CD4-positive, alpha-beta T cell treated with Interleukin-6 for 4 hours (primary cell): ENCODE results near the gene TMEM92.

ENCODE experiments used
- DNase-seq: peaks from one replicate; pipeline ENCODE4 v3.0.0-alpha.2; 2020; ENCODE audit warnings: mixed read lengths

TMEM92 gene

DNA sequence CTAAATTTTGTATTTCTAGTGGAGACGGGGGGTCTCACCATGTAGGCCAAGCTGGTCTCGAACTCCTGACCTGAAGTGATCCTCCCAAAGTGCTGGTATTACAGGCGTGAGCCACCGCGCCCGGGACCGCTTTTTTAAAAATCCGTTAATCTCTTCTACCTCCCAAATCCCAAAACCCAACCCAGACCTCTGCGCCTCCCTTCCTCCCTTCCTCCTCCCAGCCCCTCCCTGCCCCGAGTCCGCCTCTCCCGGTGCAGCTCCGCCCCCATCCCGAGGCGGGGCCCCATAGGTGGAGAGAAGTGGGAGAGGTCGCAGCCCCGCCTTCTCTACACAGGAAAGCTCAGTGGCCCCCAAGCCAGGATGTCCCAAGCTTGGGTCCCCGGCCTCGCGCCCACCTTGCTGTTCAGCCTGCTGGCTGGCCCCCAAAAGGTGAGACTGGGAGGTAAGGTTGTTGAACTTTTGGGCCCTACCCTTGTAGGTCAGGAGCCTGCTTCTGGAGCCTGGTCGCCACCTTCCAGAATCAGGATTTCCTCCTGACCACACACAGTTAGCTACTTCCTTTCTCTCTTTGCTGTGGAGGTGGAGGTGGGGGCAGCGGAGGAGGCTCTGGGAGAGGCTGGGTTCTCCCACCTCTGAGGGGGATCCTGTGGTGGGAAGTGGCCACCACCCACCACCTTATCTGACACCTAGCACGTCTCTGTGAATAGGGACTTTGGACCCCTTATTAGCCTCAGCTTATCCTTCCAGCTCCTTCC lies at the start of gene TMEM92:
Gene TMEM92, plus strand, starts transcription at position 325 of the 755 bp plus-strand sequence. Its CDS starts 36 bp downstream, at position 361.
- no peak for DNase-seq

DNA sequence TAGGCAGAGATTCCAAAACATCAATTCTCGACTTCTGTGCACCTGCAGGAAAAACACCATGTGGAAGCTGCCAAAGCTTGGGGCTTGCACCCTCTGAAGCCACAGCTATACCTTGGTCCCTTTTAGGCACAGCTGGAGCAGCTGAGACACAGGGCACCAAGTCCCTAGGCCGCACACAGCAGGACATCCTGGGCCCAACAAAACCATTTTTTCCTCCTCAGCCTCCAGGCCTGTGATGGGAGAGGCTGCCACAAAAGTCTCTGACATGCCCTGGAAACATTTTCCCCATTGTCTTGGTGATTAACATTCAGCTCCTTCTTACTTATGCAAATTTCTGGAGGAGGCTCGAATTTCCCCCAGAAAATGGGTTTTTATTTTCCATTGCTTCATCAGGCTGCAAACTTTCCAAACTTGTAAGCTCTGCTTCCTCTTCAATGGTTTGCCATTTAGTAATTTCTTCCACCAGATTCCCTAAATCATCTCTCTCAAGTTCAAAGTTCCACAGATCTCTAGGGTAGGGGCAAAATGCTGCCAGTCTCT lies 48.5 kb upstream of the TMEM92 start:
- DNase-seq, result no peak

DNA sequence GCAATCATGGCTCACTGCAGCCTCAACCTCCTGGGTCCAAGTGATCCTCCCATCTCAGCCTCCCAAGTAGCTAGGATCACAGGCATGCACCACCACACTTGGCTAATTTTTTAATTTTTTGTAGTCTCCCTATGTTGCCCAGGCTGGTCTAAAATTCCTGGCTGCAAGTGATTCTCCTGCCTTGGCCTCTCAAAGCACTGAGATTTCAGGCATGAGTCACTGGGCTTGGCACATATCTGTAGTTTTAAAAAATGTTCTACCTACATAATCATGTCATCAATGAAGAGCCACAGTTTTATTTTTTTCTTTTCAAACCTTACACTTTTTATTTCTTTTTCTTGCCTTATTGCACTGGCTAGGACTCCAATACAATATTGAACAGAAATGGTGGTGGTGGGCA lies 39.7 kb upstream of the TMEM92 start:
- no peak for DNase-seq

DNA sequence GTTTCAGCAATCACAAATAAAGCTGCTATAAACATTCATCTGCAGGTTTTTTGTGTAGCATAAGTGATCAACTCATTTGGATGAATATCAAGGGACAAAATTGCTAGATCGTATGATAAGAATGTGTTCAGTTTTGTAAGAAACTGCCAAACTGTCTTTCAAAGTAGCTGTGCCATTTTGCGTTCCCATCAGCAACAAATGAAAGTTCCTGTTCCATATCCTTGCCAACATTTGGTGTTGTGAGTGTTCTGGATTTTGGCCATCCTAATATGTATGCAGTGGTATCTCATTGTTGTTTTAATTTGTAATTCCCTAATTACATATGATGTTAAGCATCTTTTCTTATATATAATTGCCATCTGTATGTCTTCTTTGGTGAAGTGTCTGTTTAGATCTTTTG lies 36.4 kb upstream of the TMEM92 start:
- no peak for DNase-seq

DNA sequence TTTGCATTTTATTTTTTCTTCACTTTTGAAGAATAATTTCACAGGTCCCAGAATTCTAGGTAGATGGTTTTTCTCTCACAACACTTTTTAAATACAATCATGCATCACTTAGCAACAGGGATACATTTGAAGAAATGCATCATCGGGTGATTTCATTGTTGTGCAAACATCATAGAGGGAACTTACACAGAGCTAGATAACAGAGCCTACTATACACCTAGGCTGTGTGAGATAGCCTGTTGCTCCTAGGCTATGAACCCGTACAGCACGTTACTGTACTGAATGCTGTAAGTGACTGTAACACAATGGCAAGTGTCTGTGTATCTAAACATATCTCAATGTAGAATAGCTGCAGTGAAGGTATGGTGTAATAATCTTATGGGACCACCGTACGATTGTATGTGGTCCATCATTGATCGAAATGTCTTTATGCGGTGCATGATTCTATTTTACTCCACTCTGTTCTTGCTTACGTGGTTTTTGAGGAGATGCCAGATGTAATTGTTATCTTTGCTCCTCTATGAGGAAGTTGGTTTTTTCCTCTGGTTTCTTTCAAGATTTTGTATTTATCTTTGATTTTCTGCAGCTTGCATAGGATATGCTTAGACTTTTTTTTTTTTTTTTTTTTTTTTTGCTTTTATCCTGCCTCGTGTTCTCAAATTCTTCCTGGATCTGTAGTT lies 35.5 kb upstream of the TMEM92 start:
- no peak for DNase-seq

DNA sequence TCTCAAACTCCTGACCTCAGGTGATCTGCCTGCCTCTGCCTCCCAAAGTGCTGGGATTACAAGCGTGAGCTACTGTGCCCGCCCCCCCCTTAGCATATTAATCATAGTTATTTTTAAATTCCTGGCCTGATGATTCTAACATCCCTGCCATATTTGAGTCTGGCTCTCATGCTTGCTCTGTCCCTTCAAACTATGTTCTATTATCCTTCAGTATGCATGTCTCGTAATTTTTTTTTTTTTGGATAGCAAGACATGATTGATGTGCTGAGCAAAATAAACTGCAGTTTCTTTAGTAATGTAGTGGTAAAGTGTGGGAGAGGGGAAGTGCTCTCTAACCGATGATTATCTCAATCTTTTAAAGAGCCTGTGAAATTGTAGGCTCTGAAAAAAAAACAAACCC lies 34.3 kb upstream of the TMEM92 start:
- no peak for DNase-seq

DNA sequence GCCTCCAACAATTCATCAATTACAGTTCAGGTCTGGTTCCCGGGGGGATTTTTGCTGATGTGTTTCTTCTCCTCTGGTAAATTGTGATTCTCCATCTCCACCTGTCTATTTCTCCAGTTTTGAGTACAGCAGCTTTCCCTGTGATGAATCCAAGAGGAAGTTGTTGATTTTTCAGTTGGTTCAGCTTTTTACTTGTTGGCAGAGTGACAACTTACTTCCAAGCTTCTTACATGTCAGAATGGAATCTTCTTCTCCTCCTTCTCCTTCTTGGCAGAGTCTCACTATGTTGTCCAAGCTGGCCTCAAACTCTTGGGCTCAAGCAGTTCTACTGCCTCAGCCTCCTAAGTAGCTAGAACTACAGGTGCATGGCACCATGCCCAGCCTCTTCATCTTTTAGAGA lies 33.4 kb upstream of the TMEM92 start:
- DNase-seq, result no peak

DNA sequence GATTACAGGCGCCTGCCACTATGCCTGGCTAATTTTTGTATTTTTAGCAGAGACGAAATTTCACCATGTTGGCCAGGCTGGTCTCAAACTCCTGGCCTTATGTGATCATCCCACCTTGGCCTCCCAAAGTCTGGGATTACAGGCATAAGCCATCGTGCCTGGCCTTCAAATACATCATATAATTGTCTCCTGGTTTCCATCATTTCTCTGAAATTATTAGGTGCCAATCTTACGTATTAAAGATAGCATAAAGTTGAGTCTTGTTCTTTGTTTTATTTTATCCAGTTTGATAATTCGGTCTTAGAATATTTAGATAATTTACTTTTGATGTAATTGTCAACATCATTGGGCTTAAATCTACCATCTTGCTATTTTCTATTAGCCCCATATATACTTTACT lies 32.8 kb upstream of the TMEM92 start:
- no peak for DNase-seq

DNA sequence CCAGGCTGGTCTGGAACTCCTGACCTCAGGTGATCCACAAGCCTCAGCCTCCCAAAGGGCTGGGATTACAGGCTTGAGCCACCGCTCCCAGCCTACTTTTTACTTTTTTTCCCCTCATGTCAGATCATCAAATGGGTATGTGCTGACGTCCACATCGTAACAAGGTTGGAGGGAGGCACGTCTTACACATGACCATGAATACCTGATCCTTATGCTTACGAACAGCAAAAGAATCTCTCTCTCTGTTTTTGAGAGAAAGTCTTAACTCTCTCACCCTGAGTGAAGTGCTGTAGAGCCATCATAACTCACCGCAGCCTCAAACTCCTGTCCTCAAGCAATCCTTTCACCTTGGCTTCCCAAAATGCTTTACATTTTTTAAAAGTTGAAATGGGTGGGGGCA lies 29.5 kb upstream of the TMEM92 start:
- no peak for DNase-seq

DNA sequence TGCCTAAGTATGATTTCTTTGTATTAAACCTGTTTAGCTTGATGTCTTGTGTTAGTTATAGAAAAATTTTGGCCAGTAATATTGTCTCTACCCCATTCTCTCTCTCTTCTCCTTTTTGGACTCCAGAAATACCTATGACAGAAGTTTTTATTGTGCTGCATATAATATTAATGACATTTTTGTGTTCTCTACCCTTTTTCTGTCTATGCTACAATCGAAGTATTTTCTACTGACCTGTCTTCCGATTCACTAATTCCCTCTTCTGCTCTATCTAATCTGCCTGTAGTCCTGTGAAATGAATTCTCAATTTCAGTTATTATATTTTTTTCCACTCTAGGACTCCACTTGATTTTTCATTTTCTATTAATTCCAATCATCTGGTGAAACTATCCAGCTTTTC lies 26.0 kb upstream of the TMEM92 start:
- DNase-seq, result no peak

DNA sequence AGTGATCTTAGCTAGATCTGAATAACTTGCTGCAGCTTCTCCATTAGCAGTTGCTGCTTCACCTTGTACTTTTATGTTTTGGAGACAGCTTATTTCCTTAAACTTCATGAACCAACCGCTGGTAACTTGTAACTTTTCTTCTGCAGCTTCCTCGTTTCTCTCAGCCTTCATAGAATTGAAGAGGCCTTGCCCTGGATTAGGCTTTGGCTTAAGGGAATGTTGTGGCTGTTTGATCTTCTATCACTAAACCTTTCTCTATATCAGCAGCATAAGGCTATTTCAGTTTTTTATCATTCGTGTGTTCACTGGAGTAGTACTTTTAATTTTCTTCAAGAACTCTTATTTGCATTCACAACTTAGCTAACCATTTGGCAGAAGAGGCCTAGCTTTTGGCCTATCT lies 21.5 kb upstream of the TMEM92 start:
- no peak for DNase-seq

DNA sequence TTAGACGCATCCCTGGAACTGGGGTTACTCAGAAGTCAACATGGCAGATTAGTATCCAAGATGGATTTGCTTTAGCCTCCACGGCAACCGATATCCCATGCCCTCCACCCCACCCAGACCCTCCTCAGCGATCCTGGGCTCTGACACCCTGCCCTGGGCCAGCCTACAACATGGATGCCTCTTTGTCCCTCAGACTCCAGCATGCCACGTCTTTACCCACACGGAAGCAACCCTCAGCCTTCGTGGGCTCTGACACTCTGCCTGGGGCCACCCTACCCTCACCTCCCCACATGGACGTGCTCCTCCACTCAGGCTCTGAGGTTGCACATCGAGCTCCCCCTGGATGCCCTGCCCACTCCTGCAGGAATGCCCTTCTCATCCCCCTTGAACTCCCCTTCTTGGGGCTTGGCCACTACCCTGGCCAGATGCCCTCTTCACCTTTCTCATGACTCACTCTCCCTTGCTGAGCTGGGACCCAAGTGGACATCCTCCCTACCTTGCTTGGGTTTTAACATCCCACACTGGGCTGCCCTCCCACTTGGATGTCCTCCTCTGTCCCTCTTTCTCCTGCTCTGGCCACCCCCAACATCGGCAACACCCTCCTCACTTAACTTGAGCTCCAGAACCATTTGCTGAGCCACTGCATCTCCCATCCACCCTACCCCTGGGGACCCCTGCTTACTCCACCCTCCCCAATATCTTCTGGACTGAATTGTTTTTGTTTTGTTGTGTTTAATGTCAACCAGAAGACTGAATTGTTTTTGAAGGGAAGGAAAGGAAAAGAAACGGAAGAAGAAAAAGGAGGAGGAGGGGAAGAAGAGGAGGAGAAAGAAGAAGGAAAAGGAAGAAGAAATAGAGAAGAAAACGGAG lies 18.3 kb upstream of the TMEM92 start:
- DNase-seq, result no peak

DNA sequence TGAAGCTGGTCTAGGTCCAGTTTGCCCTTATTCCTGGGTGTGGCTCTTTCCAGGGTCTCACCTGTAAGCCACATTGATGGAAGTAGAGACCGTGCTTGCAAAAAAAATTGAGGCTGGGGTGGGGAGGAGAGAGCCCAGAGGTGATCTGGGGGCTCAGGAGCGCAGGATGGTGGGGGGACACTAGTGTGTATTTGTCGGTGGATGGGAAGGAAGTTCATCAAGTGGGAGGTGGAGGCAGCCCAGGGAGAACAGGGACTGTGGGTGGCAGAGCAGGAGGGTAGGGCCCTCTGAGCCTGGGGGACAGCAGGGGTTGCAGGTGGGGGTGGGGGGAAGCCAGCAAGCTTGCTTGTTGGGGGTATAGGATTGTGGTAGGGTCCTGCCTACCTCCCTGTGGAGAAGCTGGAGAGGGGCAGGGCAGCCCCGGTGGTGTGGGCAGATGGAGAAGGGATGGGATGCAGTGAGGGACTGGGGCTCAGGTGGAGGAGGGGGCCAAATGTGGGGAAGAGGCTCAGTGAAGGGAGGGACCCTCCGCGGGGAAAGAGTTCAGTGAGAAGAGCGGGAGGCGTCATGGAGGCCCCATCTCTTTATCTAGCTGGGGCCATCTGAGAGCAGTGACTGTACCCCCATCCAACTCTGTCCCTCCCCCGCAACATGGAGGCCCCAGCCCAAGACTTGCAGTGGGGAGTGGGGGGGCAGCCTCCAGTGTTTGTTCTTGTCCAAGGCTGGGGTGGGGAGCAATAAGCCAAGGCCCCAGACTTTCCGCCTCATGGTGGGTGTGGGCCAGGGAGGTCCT lies 17.2 kb upstream of the TMEM92 start:
- DNase-seq, result no peak

DNA sequence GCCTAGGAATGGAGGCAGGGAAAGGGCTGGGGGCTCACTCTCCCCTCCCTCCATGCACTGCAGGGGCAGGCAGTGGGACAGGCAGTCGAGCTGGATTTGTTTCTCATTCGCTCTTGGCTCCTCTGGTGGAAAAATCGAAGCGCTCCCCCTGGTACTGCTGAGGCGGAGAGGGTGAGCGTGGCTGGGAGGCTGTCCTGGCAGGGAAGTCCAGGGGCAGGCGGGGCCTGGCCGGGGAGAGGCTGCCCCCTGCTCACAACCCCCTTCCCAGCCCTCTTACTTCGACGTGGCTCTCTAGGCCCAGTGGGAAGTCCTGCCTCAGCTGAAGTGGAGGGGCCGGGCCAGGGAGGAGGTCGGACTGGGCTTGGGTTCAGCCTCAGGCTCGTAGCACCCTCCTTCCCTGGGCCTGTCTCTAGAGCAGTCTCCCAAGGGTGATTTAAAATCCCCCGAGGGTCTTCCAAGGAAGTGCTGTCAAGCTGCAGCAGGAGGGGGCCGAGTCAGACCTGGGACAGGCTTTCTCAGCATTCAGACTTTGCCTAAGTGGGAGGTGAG lies 16.5 kb upstream of the TMEM92 start:
- DNase-seq, result no peak

DNA sequence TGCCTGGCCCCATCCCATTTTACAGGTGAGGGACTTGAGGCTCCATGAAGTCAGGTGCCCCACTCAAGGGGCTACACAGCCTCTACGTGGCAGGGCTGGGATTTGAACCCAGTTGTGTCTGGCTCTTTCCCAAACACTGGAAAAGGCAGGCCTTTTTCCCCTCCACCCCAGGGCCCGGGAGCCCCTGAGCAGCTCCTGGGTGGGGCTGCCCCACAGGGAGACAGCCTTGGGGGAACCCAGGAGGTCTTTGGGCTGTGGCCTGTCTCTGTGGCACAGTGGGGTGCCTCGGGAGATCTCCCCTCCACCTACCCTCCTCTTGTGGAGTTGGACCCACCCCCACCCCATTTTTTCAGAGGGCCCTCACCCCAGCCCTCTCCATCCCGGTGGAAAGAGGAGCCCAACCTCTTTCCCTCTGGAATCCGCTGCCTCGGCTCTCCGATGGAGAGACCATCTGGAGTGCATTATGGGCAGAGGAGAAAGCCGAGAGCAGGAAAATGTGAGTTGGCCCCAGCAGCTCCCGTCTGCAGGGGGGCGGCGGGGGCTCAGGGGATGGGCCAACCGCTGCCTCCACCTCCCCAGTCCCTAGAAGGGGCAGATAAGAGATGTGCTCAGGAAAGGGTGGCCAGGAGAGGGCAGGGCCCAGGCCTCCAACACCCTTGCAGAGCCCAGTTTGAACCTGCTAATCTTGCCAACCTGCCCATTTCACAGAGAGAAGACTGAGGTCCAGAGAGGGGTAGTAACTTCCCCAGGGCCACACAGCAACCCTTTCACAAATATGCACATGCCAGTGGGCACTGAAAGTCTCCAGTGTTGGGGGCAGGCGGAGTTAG lies 15.4 kb upstream of the TMEM92 start:
- DNase-seq, result no peak

DNA sequence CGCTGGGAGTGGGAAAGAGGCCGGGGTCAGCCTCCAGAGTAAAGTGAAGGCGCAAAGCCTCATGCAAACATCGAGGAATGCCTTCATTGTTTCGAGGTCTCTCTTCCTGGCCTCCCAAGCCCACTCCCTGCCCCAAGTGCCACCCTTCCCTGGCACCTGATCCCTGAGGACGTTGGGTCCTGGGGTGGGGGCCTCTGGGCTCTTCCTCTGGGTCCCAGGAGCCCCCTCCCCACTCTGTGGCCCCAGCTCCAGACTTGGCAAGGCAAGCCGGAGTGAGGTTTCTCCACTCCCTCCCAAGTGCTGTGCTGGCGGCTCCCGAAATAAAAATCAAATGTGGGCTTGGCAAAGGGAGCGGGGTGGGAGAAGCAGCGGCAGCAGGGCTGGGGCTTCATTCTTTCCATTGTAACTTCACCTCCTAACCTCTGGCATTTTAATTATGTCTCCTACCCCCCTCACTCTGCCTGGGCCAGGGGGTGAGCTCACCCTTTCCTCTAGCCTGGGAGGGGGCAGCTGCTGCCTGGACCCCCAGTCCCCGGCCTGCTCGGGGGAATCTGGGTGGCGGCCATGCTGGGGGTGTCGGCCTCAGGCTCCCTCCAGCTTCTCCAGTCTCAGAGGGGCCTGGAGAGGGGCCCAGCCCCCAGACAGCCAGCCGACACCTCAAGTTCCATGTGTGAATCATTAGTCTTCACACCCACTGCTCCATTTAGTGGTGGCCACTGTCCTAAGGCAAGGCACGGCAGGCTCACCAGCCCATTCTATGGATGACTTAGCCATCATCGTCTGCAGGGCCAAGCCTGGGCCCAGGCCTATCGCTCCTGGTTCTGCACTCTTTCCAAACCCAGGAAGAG lies 14.6 kb upstream of the TMEM92 start:
- no peak for DNase-seq

DNA sequence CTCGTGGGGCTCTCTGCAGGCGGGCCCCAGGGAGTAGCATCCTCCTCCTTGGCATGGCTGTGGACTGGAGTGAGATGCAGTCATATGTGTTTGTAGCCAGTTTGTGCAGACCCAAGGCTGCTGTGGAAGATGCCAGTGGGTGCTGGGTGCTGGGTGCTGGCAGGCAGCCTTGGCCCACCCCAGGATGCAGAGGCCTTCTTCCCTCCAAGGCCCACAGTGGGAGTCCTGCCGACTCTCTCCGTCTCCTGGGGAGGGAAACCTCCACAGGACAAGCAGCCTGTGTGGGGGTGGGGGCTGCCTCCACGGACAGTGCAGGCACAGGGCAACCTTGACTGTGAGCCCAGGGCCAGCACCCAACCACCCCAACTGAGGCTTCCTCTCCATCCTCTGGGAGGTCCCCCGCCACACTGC lies 13.8 kb upstream of the TMEM92 start:
- no peak for DNase-seq

DNA sequence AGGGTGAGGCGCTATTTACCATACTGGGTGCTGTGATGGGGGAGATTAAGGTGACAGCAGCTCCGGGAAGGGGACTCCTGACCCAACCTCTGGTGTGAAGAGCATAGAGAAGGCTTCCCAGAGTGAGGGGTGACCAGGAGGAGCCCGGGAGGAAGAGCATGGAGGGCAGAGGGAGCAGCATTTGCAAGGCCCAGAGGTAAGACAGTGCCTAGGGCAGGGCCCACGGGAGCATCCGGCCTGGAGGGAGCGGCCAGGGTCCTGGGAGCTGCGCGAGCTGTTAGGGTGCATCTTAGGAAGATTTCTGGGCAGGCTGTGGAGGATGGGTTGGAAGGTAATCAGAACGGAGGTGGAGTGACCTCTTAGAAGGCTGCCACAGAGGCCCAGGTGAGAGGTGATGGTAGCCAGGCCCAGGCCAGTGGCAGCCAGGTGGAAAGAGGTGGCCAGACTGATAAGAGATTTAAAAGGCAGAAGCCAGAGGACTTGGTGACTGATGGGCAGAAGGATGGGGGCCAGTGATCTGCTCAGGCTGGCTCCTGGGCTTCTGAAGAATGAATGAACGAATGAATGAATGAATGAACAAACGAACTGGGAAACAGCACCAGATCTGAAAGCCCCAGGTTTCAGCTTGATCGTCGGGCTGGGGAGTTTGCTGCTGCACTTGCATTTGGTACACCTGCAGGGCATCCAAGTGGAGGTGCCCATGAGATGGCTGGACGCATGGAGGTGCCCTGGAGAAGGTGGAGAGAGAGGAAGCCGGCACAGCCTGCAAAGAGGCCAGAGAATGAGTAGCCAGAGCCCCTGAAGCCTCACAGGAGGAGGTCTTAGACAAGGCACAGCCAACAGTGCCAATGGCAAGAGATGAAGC lies 13.0 kb upstream of the TMEM92 start:
- no peak for DNase-seq
